K562 (cell line): Measurements from ENCODE around the gene ZMIZ1. TPM values are rescaled to one million over a fixed set of nuclear protein-coding genes. Genes with fewer than 3 reads are reported as not detected.
A peak's percentile ranks its signal among the peaks of the same experiment; 100 is the strongest.

Experiments
- BRD4 ChIP-seq: fragments of 200-600 bp; sonication (generic); IDR thresholded peaks from 2 replicates; pipeline ENCODE4 v1.6.1; 2017; ENCODE audit warnings: inconsistent platforms
- CEBPG ChIP-seq, 3 experiments: fragments of 200-800 bp in 1 of 3; sonication (Bioruptor generic) in 1 of 3; sonication (generic) in 1 of 3; formaldehyde crosslinking in 1 of 3; IDR thresholded peaks in 2 of 3; conservative IDR thresholded peaks in 1 of 3; 2 replicates each; pipeline versions ENCODE4 v1.6.1 to v1.8.0; 2016 to 2022; ENCODE audit warnings: missing compliant biosample characterization in 2 of 3, missing genetic modification characterization in 2 of 3, mild to moderate bottlenecking in 1 of 3, missing genetic modification reagents in 1 of 3
- DDX20 ChIP-seq: fragments of 450-650 bp; IDR thresholded peaks from 2 replicates; pipeline ENCODE4 v1.6.1; 2016; ENCODE audit warnings: missing genetic modification characterization, low read depth, mild to moderate bottlenecking, missing compliant biosample characterization, moderate library complexity
- ETV5 ChIP-seq: sonication (generic); formaldehyde crosslinking; IDR thresholded peaks from 2 replicates; pipeline ENCODE4 v1.4.0; 2020; ENCODE audit warnings: low read depth, mild to moderate bottlenecking, missing genetic modification reagents
- FOXM1 ChIP-seq, 2 experiments: fragments of 450-650 bp in 1 of 2; sonication (generic) in 1 of 2; formaldehyde crosslinking in 1 of 2; IDR thresholded peaks; 2 replicates each; pipeline versions ENCODE4 v1.6.1 to v1.9.0; 2017 to 2022; ENCODE audit warnings: low read depth in 2 of 2, mild to moderate bottlenecking in 2 of 2, missing genetic modification reagents in 1 of 2, moderate library complexity in 1 of 2
- GTF3C2 ChIP-seq: IDR thresholded peaks from 3 replicates; pipeline ENCODE4 v1.6.1; 2011; ENCODE audit warnings: borderline replicate concordance, mild to moderate bottlenecking, moderate library complexity; ENCODE audit not compliant: insufficient read length; ENCODE audit errors: extremely low read depth
- HDAC6 ChIP-seq: IDR thresholded peaks from 2 replicates; pipeline ENCODE4 v1.6.1; 2012; ENCODE audit warnings: low read depth, mild to moderate bottlenecking, control low read depth, inconsistent platforms, low read length, moderate library complexity
- HDAC8 ChIP-seq: fragments of 450-650 bp; IDR thresholded peaks from 2 replicates; pipeline ENCODE4 v1.6.1; 2016; ENCODE audit warnings: mild to moderate bottlenecking, missing genetic modification characterization, moderate library complexity, missing compliant biosample characterization
- KDM1A ChIP-seq, 2 experiments: fragments of 450-650 bp; IDR thresholded peaks; 2 replicates each; pipeline ENCODE4 v1.6.1; 2016; ENCODE audit warnings: mild to moderate bottlenecking in 2 of 2
- KDM5B ChIP-seq: fragments of 200-600 bp; sonication (generic); IDR thresholded peaks from 2 replicates; pipeline ENCODE4 v1.6.1; 2012; ENCODE audit warnings: low read depth, mild to moderate bottlenecking, moderate library complexity, low read length, control low read depth, inconsistent platforms; ENCODE audit not compliant: insufficient replicate concordance
- KLF6 ChIP-seq: fragments of 250-450 bp; sonication (Bioruptor Pico); IDR thresholded peaks from 2 replicates; pipeline ENCODE4 v1.4.0; 2020; ENCODE audit warnings: mild to moderate bottlenecking, moderate library complexity, borderline replicate concordance
- NFIC ChIP-seq: fragments of 450-650 bp; IDR thresholded peaks from 2 replicates; pipeline ENCODE4 v1.6.1; 2017; ENCODE audit warnings: mild to moderate bottlenecking, inconsistent platforms
- POLR2H ChIP-seq: IDR thresholded peaks from 2 replicates; pipeline ENCODE4 v1.6.1; 2016; ENCODE audit warnings: missing genetic modification characterization, low read depth, mild to moderate bottlenecking, control low read depth, missing compliant biosample characterization, moderate library complexity
- RB1 ChIP-seq: fragments of 450-650 bp; IDR thresholded peaks from 2 replicates; pipeline ENCODE4 v1.6.1; 2017; ENCODE audit warnings: low read depth, mild to moderate bottlenecking
- RBM39 ChIP-seq: fragments of 200-400 bp; formaldehyde crosslinking; optimal IDR thresholded peaks from 2 replicates; pipeline ENCODE3; 2018; ENCODE audit warnings: low read depth, low read length
- SUPT5H ChIP-seq: fragments of 450-650 bp; IDR thresholded peaks from 2 replicates; pipeline ENCODE4 v1.6.1; 2016
- THRA ChIP-seq: fragments of 450-650 bp; IDR thresholded peaks from 2 replicates; pipeline ENCODE4 v1.6.1; 2017; ENCODE audit warnings: mild to moderate bottlenecking, moderate library complexity
- ZHX1 ChIP-seq: fragments of 150-350 bp; conservative IDR thresholded peaks from 2 replicates; pipeline ENCODE4 v1.6.1; 2014; ENCODE audit warnings: low read length
- ZNF398 ChIP-seq: fragments of 250-450 bp; sonication (Bioruptor Pico); IDR thresholded peaks from 2 replicates; pipeline ENCODE4 v1.8.0; 2021; ENCODE audit warnings: moderate library complexity, mild to moderate bottlenecking, inconsistent platforms
- ZNF444 ChIP-seq: fragments of 250-450 bp; sonication (Bioruptor Pico); IDR thresholded peaks from 2 replicates; pipeline ENCODE4 v1.4.0; 2020; ENCODE audit warnings: mild to moderate bottlenecking, moderate library complexity
- polyA plus RNA-seq, 8 experiments: library from polyadenylated mRNA; depleted of rRNA in 4 of 8; stranded (reverse) in 5 of 8; unstranded in 3 of 8; fragments of >200 nt; fragmentation: Nextera tagmentation in 2 of 8; fragmentation: Illumina TruSeq in 1 of 8; extraction: Ambion mirVana in 2 of 8; extraction: Trizol in 1 of 8; gene quantifications; 2 replicates each; pipeline versions ENCODE4 v1.2.1 to v1.2.3, GENCODE V29; 2011 to 2014; ENCODE audit warnings: inconsistent platforms in 1 of 8, missing spikeins in 1 of 8
- total RNA-seq, 7 experiments: library from RNA; depleted of rRNA in 6 of 7; stranded (reverse); fragments of >200 nt in 6 of 7; fragmentation: Illumina TruSeq in 2 of 7; extraction: Trizol in 2 of 7; gene quantifications; 2 replicates each; pipeline versions ENCODE4 v1.2.1 to v1.2.3, GENCODE V29; 2011 to 2021; ENCODE audit warnings: low replicate concordance in 1 of 7

ZMIZ1 gene
- total and polyA plus RNA-seq, 9 of the 15 experiments (the other 6 are each of a cell fraction or from before 2014, with no cell fraction given): 1.0 to 37.3 (median 4.3) TPM

- TF ChIP-seq THRA (no peak), GTF3C2 (no peak), ZNF398 (CRISPR knock-in tag) (no peak), NFIC (no peak), FOXM1 (IDR thresholded peaks at IDR 0.05; ENCODE audit: low read depth) (no peak), FOXM1 (CRISPR knock-in tag; IDR thresholded peaks at IDR 0.05; ENCODE audit: low read depth) (no peak), CEBPG (CRISPR knock-in tag; IDR thresholded peaks at IDR 0.05) (no peak), CEBPG (tag; conservative IDR thresholded peaks at IDR 0.05 in 1 of 2, IDR thresholded peaks at IDR 0.05 in 1 of 2) (no peak), BRD4 (no peak), RB1 (0 out of 2 replicates have a peak, but pooled peaks have one; percentile 29), KLF6 (CRISPR knock-in tag) (no peak), KDM1A (IDR thresholded peaks at IDR 0.05) (peak; percentile 86 to 93), DDX20 (no peak), HDAC6 (no peak), RBM39 (no peak), KDM5B (no peak), HDAC8 (tag) (no peak), SUPT5H (no peak), ZHX1 (no peak), ZNF444 (CRISPR knock-in tag) (no peak), ETV5 (CRISPR knock-in tag) (no peak), POLR2H (tag) (no peak)
Observed at GRCh38 chr10:79047584-79047874, 21.2 kb upstream of the ZMIZ1 start (continued).
